BLaER1 treated with 17β-estradiol and CSF1 and Interleukin-3, amounts not matched to agents 10 nM and 100 nM (cell line): Measurements from ENCODE around the gene TAF8.
A peak's percentile ranks its signal among the peaks of the same experiment; 100 is the strongest.
"Not testable (repeated sequence)": the region's sequence is repeated elsewhere in the genome, so short reads cannot be mapped to it uniquely, and the experiment has no call there.

Experiments used
- H3K27ac ChIP-seq, 11 experiments: shearing (Covaris generic); formaldehyde crosslinking; 2 replicates each; pipeline ENCODE4 v1.8.1; 2022
- H3K27me3 ChIP-seq, 11 experiments: shearing (Covaris generic); formaldehyde crosslinking; 2 replicates each; pipeline ENCODE4 v1.8.1; 2022
- H3K36me3 ChIP-seq, 11 experiments: shearing (Covaris generic); formaldehyde crosslinking; 2 replicates each; pipeline ENCODE4 v1.8.1; 2022
- H3K4me1 ChIP-seq, 10 experiments: shearing (Covaris generic); formaldehyde crosslinking; 2 replicates each; pipeline ENCODE4 v1.8.1; 2022
- H3K4me2 ChIP-seq, 11 experiments: shearing (Covaris generic); formaldehyde crosslinking; 2 replicates each; pipeline ENCODE4 v1.8.1; 2022
- H3K4me3 ChIP-seq, 10 experiments: shearing (Covaris generic); formaldehyde crosslinking; 2 replicates each; pipeline ENCODE4 v1.8.1; 2022
- H3K9ac ChIP-seq, 11 experiments: shearing (Covaris generic); formaldehyde crosslinking; 2 replicates each; pipeline ENCODE4 v1.8.1; 2022
- H3K9me3 ChIP-seq, 11 experiments: shearing (Covaris generic); formaldehyde crosslinking; replicated peaks in 1 of 11; 2 replicates each; pipeline ENCODE4 v1.8.1; 2022
- H4K20me1 ChIP-seq, 11 experiments: shearing (Covaris generic); formaldehyde crosslinking; 2 replicates each; pipeline ENCODE4 v1.8.1; 2022
- Cebpa-rat ChIP-seq, 11 experiments: shearing (Covaris generic); IDR thresholded peaks; 2 replicates each; pipeline ENCODE4 v1.8.1; 2022

The TAF8 gene

GRCh38 chr6:42050297-42051267 lies at the start of gene TAF8:
TSS of gene TAF8 (plus strand) at chr6:42050524. CDS start at chr6:42050542, 18 bp downstream.
- Histone ChIP-seq H3K27me3 (no peaks in the 10 kb centered on the region), H3K36me3 (peaks cover 36 to 41% (median 38%) of the 10 kb centered on the region in 11 experiments), H3K9ac (peak within 1 kb of the TSS; percentile 90 to 97 (median 94)), H3K27ac (peak within 1 kb of the TSS; percentile 88 to 98 (median 94)), H4K20me1 (peaks cover 0 to 3% (median 0%) of the 10 kb centered on the region in 11 experiments; a peak in 2 of 22 replicates), H3K4me3 (peak within 1 kb of the TSS; percentile 72 to 88 (median 82)), H3K4me1 (peaks cover 54 to 65% (median 59%) of the 10 kb centered on the region in 10 experiments), H3K9me3 (no peaks in the 10 kb centered on the region), H3K4me2 (peak within 1 kb of the TSS; percentile 91 to 99 (median 96))
- TF ChIP-seq Cebpa-rat (IDR thresholded peaks at IDR 0.05) = no peak

- no peak for TF ChIP-seq Cebpa-rat (IDR thresholded peaks at IDR 0.05)
- H3K27ac ChIP-seq = peak overlapping the region in 1 of 11 experiments; percentile 5; a peak in 1 of 22 replicates
- H3K4me3 ChIP-seq = no peak overlapping the region
These were observed 48.8 kb upstream of the TAF8 start for GRCh38 chr6:42001506-42001905.

GRCh38 chr6:42003658-42004057 lies 46.7 kb upstream of the TAF8 start:
- H3K4me2 ChIP-seq, H3K27me3 ChIP-seq, H4K20me1 ChIP-seq, H3K9ac ChIP-seq, H3K4me3 ChIP-seq: not testable (repeated sequence)
- Histone ChIP-seq H3K27ac (peak overlapping the region in 1 of 11 experiments; percentile 30; a peak in 1 of 22 replicates), H3K9me3 (peaks cover 6 to 50% (median 26%) of the 10 kb centered on the region in 11 experiments; a peak in 17 of 22 replicates), H3K4me1 (peaks cover 16 to 40% (median 29%) of the 10 kb centered on the region in 10 experiments), H3K36me3 (peaks cover 0 to 48% (median 31%) of the 10 kb centered on the region in 11 experiments; a peak in 17 of 22 replicates)

More at GRCh38 chr6:42001506-42001905, 48.8 kb upstream of the TAF8 start:
- Histone ChIP-seq H4K20me1 (no peaks in the 10 kb centered on the region), H3K9ac (no peak overlapping the region), H3K4me1 (peaks cover 0 to 25% (median 10%) of the 10 kb centered on the region in 10 experiments; a peak in 10 of 20 replicates), H3K9me3 (peaks cover 6 to 50% (median 26%) of the 10 kb centered on the region in 11 experiments; a peak in 17 of 22 replicates), H3K4me2 (no peak overlapping the region), H3K27me3 (no peaks in the 10 kb centered on the region), H3K36me3 (peaks cover 0 to 55% (median 31%) of the 10 kb centered on the region in 11 experiments; a peak in 17 of 22 replicates)

- H3K4me3 ChIP-seq = peak overlapping the region in 9 of 10 experiments; percentile 1 to 57 (median 34); a peak in 13 of 20 replicates
- TF ChIP-seq Cebpa-rat (IDR thresholded peaks at IDR 0.05) = no peak
- H3K4me1 ChIP-seq = peaks cover 48 to 78% (median 68%) of the 10 kb centered on the region in 10 experiments
- no peaks in the 10 kb centered on the region for H3K27me3 ChIP-seq
- H3K27ac ChIP-seq = peak overlapping the region in 10 of 11 experiments; percentile 46 to 97 (median 79); a peak in 19 of 22 replicates
- peak overlapping the region; percentile 45 to 84 (median 68); a peak in 20 of 22 replicates for H3K9ac ChIP-seq
- peak overlapping the region; percentile 72 to 99 (median 86) for H3K4me2 ChIP-seq
- no peaks in the 10 kb centered on the region for H4K20me1 ChIP-seq
- peaks cover 6 to 34% (median 14%) of the 10 kb centered on the region in 11 experiments; a peak in 17 of 22 replicates for H3K9me3 ChIP-seq
- H3K36me3 ChIP-seq = peaks cover 0 to 29% (median 18%) of the 10 kb centered on the region in 11 experiments; a peak in 16 of 22 replicates
These were observed 42.8 kb upstream of the TAF8 start for GRCh38 chr6:42007286-42008137.

- peaks cover 54 to 84% (median 74%) of the 10 kb centered on the region in 10 experiments for H3K4me1 ChIP-seq
- H3K9ac ChIP-seq = peak overlapping the region; percentile 45 to 84 (median 68); a peak in 19 of 22 replicates
- peak overlapping the region in 10 of 11 experiments; percentile 46 to 97 (median 79); a peak in 19 of 22 replicates for H3K27ac ChIP-seq
These were observed 42.2 kb upstream of the TAF8 start for GRCh38 chr6:42008138-42008528.

GRCh38 chr6:42009844-42010184 lies 40.5 kb upstream of the TAF8 start:
- TF ChIP-seq Cebpa-rat (IDR thresholded peaks at IDR 0.05) = no peak
- H3K4me3 ChIP-seq = peak overlapping the region in 9 of 10 experiments; percentile 34 to 62 (median 45); a peak in 13 of 20 replicates
- peak overlapping the region; percentile 72 to 99 (median 91) for H3K4me2 ChIP-seq
- peak overlapping the region in 10 of 11 experiments; percentile 39 to 84 (median 66); a peak in 18 of 22 replicates for H3K9ac ChIP-seq
- no peaks in the 10 kb centered on the region for H3K27me3 ChIP-seq
- no peaks in the 10 kb centered on the region for H4K20me1 ChIP-seq
- H3K4me1 ChIP-seq = peaks cover 56 to 100% (median 88%) of the 10 kb centered on the region in 10 experiments
- H3K9me3 ChIP-seq = peaks cover 0 to 15% (median 0%) of the 10 kb centered on the region in 11 experiments; a peak in 5 of 22 replicates
- H3K36me3 ChIP-seq = peaks cover 0 to 17% (median 4%) of the 10 kb centered on the region in 11 experiments; a peak in 7 of 22 replicates
- peak overlapping the region; percentile 54 to 97 (median 78); a peak in 21 of 22 replicates for H3K27ac ChIP-seq

More at GRCh38 chr6:42008138-42008528, 42.2 kb upstream of the TAF8 start:
- H3K4me2 ChIP-seq = peak overlapping the region; percentile 72 to 99 (median 86)
- H3K36me3 ChIP-seq = peaks cover 0 to 23% (median 12%) of the 10 kb centered on the region in 11 experiments; a peak in 16 of 22 replicates
- H3K9me3 ChIP-seq = peaks cover 4 to 28% (median 13%) of the 10 kb centered on the region in 11 experiments; a peak in 16 of 22 replicates
- not testable (repeated sequence) for H4K20me1 ChIP-seq, H3K27me3 ChIP-seq
- H3K4me3 ChIP-seq = peak overlapping the region in 9 of 10 experiments; percentile 1 to 57 (median 26); a peak in 10 of 20 replicates

- H3K4me2 ChIP-seq = peak overlapping the region; percentile 72 to 99 (median 91)
- peaks cover 0 to 17% (median 4%) of the 10 kb centered on the region in 11 experiments; a peak in 8 of 22 replicates for H3K36me3 ChIP-seq
- no peaks in the 10 kb centered on the region for H4K20me1 ChIP-seq
- no peaks in the 10 kb centered on the region for H3K27me3 ChIP-seq
- H3K9ac ChIP-seq = peak overlapping the region; percentile 39 to 84 (median 64); a peak in 21 of 22 replicates
- H3K27ac ChIP-seq = peak overlapping the region; percentile 54 to 97 (median 78)
- peaks cover 0 to 10% (median 0%) of the 10 kb centered on the region in 11 experiments; a peak in 4 of 22 replicates for H3K9me3 ChIP-seq
- peak overlapping the region; percentile 19 to 62 (median 44) for H3K4me3 ChIP-seq
- H3K4me1 ChIP-seq = peaks cover 56 to 100% (median 91%) of the 10 kb centered on the region in 10 experiments
- no peak; a peak in 2 of 22 replicates for TF ChIP-seq Cebpa-rat (IDR thresholded peaks at IDR 0.05)
These were observed 40.0 kb upstream of the TAF8 start for GRCh38 chr6:42010185-42010891.
